Neural cell (in vitro differentiated cells): Measurements from ENCODE around the gene LARP1. TPM values are rescaled to one million over a fixed set of nuclear protein-coding genes. Genes with fewer than 3 reads are reported as not detected.

Experiments
- H2AFZ ChIP-seq: fragments of 200-600, 300-800 bp; sonication (generic), shearing (Covaris generic); 2 replicates; pipeline ENCODE4 v1.6.0; 2014; ENCODE audit warnings: low read depth, mild to moderate bottlenecking, antibody characterized with exemption, low read length, moderate library complexity
- H3F3A ChIP-seq: fragments of 200-600 bp; shearing (Covaris generic); 2 replicates; pipeline ENCODE4 v1.6.1; 2016; ENCODE audit warnings: mild to moderate bottlenecking, moderate library complexity, mixed read lengths, antibody characterized with exemption, low read length; ENCODE audit not compliant: insufficient read depth, poor library complexity, severe bottlenecking
- H3K27ac ChIP-seq: fragments of 200-600, 300-800 bp; sonication (generic), shearing (Covaris generic); 2 replicates; pipeline ENCODE4 v1.5.1; 2014; ENCODE audit warnings: mild to moderate bottlenecking, low read length, moderate library complexity
- H3K27me3 ChIP-seq: fragments of 300-800, 200-600 bp; sonication (generic), shearing (Covaris generic); 2 replicates; pipeline ENCODE4 v1.6.0; 2014; ENCODE audit warnings: mild to moderate bottlenecking, low read depth, low read length, moderate library complexity; ENCODE audit not compliant: insufficient read depth
- H3K36me3 ChIP-seq: fragments of 300-800, 200-600 bp; sonication (generic), shearing (Covaris generic); 2 replicates; pipeline ENCODE4 v1.5.1; 2014; ENCODE audit warnings: mild to moderate bottlenecking, antibody characterized with exemption, low read length, moderate library complexity; ENCODE audit not compliant: insufficient read depth
- H3K4me2 ChIP-seq: fragments of 300-800, 200-600 bp; sonication (generic), shearing (Covaris generic); 2 replicates; pipeline ENCODE4 v1.6.0; 2014; ENCODE audit warnings: mild to moderate bottlenecking, low read length
- H3K4me3 ChIP-seq: fragments of 300-800, 200-600 bp; sonication (generic), shearing (Covaris generic); 2 replicates; pipeline ENCODE4 v1.5.1; 2014; ENCODE audit warnings: mild to moderate bottlenecking, low read length, moderate library complexity
- H3K79me2 ChIP-seq: fragments of 200-600 bp; shearing (Covaris generic); replicated peaks from 2 replicates; pipeline ENCODE4 v1.6.0; 2014; ENCODE audit warnings: mild to moderate bottlenecking, low read length, moderate library complexity; ENCODE audit not compliant: insufficient read depth
- H3K9ac ChIP-seq: fragments of 300-800, 200-600 bp; sonication (generic), shearing (Covaris generic); 2 replicates; pipeline ENCODE4 v1.6.1; 2016; ENCODE audit warnings: mild to moderate bottlenecking, low read length, mixed read lengths
- H3K9me2 ChIP-seq: fragments of 200-600 bp; shearing (Covaris generic); 2 replicates; pipeline ENCODE4 v1.6.1; 2016; ENCODE audit warnings: mild to moderate bottlenecking, low read length, mixed read lengths; ENCODE audit not compliant: insufficient read depth
- H3K9me3 ChIP-seq: fragments of 200-600, 300-800 bp; sonication (generic), shearing (Covaris generic); 2 replicates; pipeline ENCODE4 v1.6.1; 2016; ENCODE audit warnings: mild to moderate bottlenecking, mixed run types, low read length, moderate library complexity, mixed read lengths
- H4K20me1 ChIP-seq: fragments of 200-600 bp; shearing (Covaris generic); 2 replicates; pipeline ENCODE4 v1.6.1; 2016; ENCODE audit warnings: mild to moderate bottlenecking, mixed run types; ENCODE audit not compliant: insufficient read depth
- CTCF ChIP-seq: fragments of 450-650 bp; IDR thresholded peaks from 2 replicates; pipeline ENCODE4 v1.5.1; 2014; ENCODE audit warnings: antibody characterized with exemption, mild to moderate bottlenecking, moderate library complexity; ENCODE audit not compliant: poor library complexity, severe bottlenecking
- EP300 ChIP-seq: fragments of 450-650 bp; conservative IDR thresholded peaks from 2 replicates; pipeline ENCODE4 v1.6.1; 2014; ENCODE audit warnings: antibody characterized with exemption, mild to moderate bottlenecking, moderate library complexity; ENCODE audit not compliant: poor library complexity, severe bottlenecking
- EZH2 ChIP-seq: fragments of 200-600, 300-800 bp; shearing (Covaris generic), sonication (generic); IDR thresholded peaks from 2 replicates; pipeline ENCODE4 v1.6.1; 2014; ENCODE audit warnings: antibody characterized with exemption, low read length, borderline replicate concordance, mild to moderate bottlenecking; ENCODE audit not compliant: insufficient read depth, poor library complexity, severe bottlenecking
- MXI1 ChIP-seq: fragments of 450-650 bp; conservative IDR thresholded peaks from 2 replicates; pipeline ENCODE4 v1.6.1; 2014; ENCODE audit warnings: antibody characterized with exemption, mild to moderate bottlenecking; ENCODE audit not compliant: poor library complexity, severe bottlenecking
- POLR2AphosphoS5 ChIP-seq: IDR thresholded peaks from 2 replicates; pipeline ENCODE4 v1.6.1; 2012
- RAD21 ChIP-seq: fragments of 450-650 bp; conservative IDR thresholded peaks from 2 replicates; pipeline ENCODE4 v1.6.1; 2014; ENCODE audit warnings: antibody characterized with exemption, mild to moderate bottlenecking, moderate library complexity
- SMC3 ChIP-seq: fragments of 450-650 bp; conservative IDR thresholded peaks from 2 replicates; pipeline ENCODE4 v1.6.1; 2014; ENCODE audit warnings: antibody characterized with exemption, mild to moderate bottlenecking, moderate library complexity; ENCODE audit not compliant: poor library complexity
- TAF1 ChIP-seq: IDR thresholded peaks from 2 replicates; pipeline ENCODE4 v1.6.1; 2012; ENCODE audit warnings: low read depth
- polyA plus RNA-seq: library from polyadenylated mRNA; depleted of rRNA; stranded (reverse); fragments of >200 nt; gene quantifications from 2 replicates; pipeline ENCODE4 v1.2.3, GENCODE V29; 2014
- TF ChIP-seq, protein P1 (sequence below): IDR thresholded peaks from 2 replicates; pipeline ENCODE4 v1.6.1; 2012; ENCODE audit warnings: borderline replicate concordance

Gene LARP1
- polyA plus RNA-seq, 1 donor from 2014 or later: 36.1 TPM

DNA sequence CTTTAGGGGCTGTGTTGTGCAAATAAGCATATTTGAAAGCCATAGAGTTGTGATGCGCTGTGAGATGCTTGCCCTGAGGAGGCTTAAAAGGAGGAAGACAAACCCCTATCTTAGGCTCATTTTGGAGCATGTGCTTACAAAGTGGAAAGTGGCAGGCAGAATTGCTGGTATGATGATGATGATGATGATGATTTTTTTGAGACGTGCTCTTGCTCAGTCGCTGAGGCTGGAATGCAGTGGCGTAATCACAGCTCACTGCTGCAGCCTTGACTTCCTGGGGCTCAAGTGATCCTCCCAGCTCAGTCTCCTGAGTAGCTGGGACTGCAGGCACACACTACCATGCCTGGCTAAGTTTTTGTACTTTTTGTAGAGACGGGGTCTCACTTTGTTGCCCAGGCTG is 104.9 kb downstream of the LARP1 start:
- Histone ChIP-seq H3K9me2 (no peaks in the 10 kb centered on the region), H3F3A (peaks cover 5% of the 10 kb centered on the region), H3K9me3 (no peaks in the 10 kb centered on the region), H2AFZ (no peak overlapping the region), H3K9ac (peak overlapping the region; percentile 96), H3K36me3 (no peaks in the 10 kb centered on the region), H3K4me2 (peak overlapping the region; percentile 64), H3K27ac (no peak overlapping the region), H3K4me3 (peak overlapping the region; percentile 78), H4K20me1 (no peaks in the 10 kb centered on the region), H3K27me3 (no peaks in the 10 kb centered on the region), H3K79me2 (peaks cover 55% of the 10 kb centered on the region)
- no peak for TF ChIP-seq EP300
- no peak for TF ChIP-seq MXI1
- no peak for TF ChIP-seq CTCF
- no peak for TF ChIP-seq EZH2
- TF ChIP-seq RAD21: no peak
- TF ChIP-seq SMC3: no peak
- TF ChIP-seq, protein P1, sequence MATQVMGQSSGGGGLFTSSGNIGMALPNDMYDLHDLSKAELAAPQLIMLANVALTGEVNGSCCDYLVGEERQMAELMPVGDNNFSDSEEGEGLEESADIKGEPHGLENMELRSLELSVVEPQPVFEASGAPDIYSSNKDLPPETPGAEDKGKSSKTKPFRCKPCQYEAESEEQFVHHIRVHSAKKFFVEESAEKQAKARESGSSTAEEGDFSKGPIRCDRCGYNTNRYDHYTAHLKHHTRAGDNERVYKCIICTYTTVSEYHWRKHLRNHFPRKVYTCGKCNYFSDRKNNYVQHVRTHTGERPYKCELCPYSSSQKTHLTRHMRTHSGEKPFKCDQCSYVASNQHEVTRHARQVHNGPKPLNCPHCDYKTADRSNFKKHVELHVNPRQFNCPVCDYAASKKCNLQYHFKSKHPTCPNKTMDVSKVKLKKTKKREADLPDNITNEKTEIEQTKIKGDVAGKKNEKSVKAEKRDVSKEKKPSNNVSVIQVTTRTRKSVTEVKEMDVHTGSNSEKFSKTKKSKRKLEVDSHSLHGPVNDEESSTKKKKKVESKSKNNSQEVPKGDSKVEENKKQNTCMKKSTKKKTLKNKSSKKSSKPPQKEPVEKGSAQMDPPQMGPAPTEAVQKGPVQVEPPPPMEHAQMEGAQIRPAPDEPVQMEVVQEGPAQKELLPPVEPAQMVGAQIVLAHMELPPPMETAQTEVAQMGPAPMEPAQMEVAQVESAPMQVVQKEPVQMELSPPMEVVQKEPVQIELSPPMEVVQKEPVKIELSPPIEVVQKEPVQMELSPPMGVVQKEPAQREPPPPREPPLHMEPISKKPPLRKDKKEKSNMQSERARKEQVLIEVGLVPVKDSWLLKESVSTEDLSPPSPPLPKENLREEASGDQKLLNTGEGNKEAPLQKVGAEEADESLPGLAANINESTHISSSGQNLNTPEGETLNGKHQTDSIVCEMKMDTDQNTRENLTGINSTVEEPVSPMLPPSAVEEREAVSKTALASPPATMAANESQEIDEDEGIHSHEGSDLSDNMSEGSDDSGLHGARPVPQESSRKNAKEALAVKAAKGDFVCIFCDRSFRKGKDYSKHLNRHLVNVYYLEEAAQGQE: no peak
- TF ChIP-seq TAF1: no peak
- no peak for TF ChIP-seq POLR2AphosphoS5

- no peak overlapping the region for H3K27ac ChIP-seq
- no peaks in the 10 kb centered on the region for H3K27me3 ChIP-seq
- H2AFZ ChIP-seq: no peak overlapping the region
- peaks cover 5% of the 10 kb centered on the region for H3F3A ChIP-seq
- peak overlapping the region; percentile 64 for H3K4me2 ChIP-seq
- no peaks in the 10 kb centered on the region for H3K9me2 ChIP-seq
- no peaks in the 10 kb centered on the region for H3K9me3 ChIP-seq
- H3K9ac ChIP-seq: peak overlapping the region; percentile 96
- TF ChIP-seq CTCF (no peak), EP300 (no peak), POLR2AphosphoS5 (no peak), SMC3 (no peak), MXI1 (no peak), RAD21 (no peak), EZH2 (no peak), TAF1 (no peak)
- TF ChIP-seq, protein P1: no peak
- H3K79me2 ChIP-seq: peaks cover 55% of the 10 kb centered on the region
- peak overlapping the region; percentile 78 for H3K4me3 ChIP-seq
- H3K36me3 ChIP-seq: no peaks in the 10 kb centered on the region
- H4K20me1 ChIP-seq: no peaks in the 10 kb centered on the region
Measured at GRCh38 chr5:154860765-154861164, 105.6 kb downstream of the LARP1 start.
